Urinary bladder (tissue), 4 donors: ENCODE measurements around the gene ATXN1L. TPM values are rescaled to one million over a fixed set of nuclear protein-coding genes. Genes with fewer than 3 reads are reported as not detected.

Experiments
- DNase-seq: peaks from one replicate; pipeline ENCODE4 v3.0.0-alpha.2; 2015; ENCODE audit errors: extremely low spot score
- H3K27ac ChIP-seq: one replicate; pipeline ENCODE4 v1.5.1; 2013; ENCODE audit warnings: low read depth, mild to moderate bottlenecking, moderate library complexity
- H3K36me3 ChIP-seq: one replicate; pipeline ENCODE4 v1.6.1; 2013; ENCODE audit warnings: mild to moderate bottlenecking, moderate library complexity; ENCODE audit not compliant: insufficient read depth
- H3K4me1 ChIP-seq: one replicate; pipeline ENCODE4 v1.6.1; 2013; ENCODE audit warnings: mild to moderate bottlenecking, moderate library complexity; ENCODE audit not compliant: insufficient read depth
- H3K4me3 ChIP-seq: one replicate; pipeline ENCODE4 v1.5.1; 2013; ENCODE audit warnings: low read depth, low read length
- WGBS: extraction: QIAGEN DNeasy Blood & Tissue Kit; methylation state at CpG from one replicate; pipeline ENCODE4 v1.1.7; 2013; 5-methylcytosine and 5-hydroxymethylcytosine counted together
- polyA plus RNA-seq: library from polyadenylated mRNA; stranded (reverse); fragments of 200-250 nt; gene quantifications from one replicate; pipeline ENCODE4 v1.2.3, GENCODE V29; 2013
- total RNA-seq: library from RNA; depleted of rRNA; stranded (reverse); fragments of >200 nt; gene quantifications from one replicate; pipeline ENCODE4 v1.2.3, GENCODE V29; 2014
- donor health status: healthy with polysubstance abuse.
- donor health status: healthy.

Gene ATXN1L
- total and polyA plus RNA-seq, 2 donors: 17.9 to 18.0 TPM

- 78% methylated on average over 3 of the region's 3 CpGs for WGBS
- Histone ChIP-seq H3K36me3 (no peaks in the 10 kb centered on the region), H3K4me1 (no peaks in the 10 kb centered on the region)
Observed at GRCh38 chr16:71834291-71834690, 11.5 kb upstream of the ATXN1L start.

GRCh38 chr16:71837150-71837549 lies 8.6 kb upstream of the ATXN1L start:
- no peak overlapping the region for H3K4me3 ChIP-seq
- 78% methylated on average over 3 of the region's 3 CpGs for WGBS
- H3K4me1 ChIP-seq: no peaks in the 10 kb centered on the region
- H3K27ac ChIP-seq: no peak overlapping the region
- DNase-seq: no peak
- no peaks in the 10 kb centered on the region for H3K36me3 ChIP-seq

More at GRCh38 chr16:71834291-71834690, 11.5 kb upstream of the ATXN1L start:
- Histone ChIP-seq H3K27ac (no peak overlapping the region), H3K4me3 (no peak overlapping the region)
- no peak for DNase-seq

GRCh38 chr16:71840052-71840451 lies 5.7 kb upstream of the ATXN1L start:
- WGBS: 61% methylated on average over 7 of the region's 7 CpGs
- Histone ChIP-seq H3K4me1 (no peaks in the 10 kb centered on the region), H3K27ac (no peak overlapping the region), H3K4me3 (no peak overlapping the region), H3K36me3 (no peaks in the 10 kb centered on the region)
- no peak for DNase-seq

- Histone ChIP-seq H3K4me3 (no peak overlapping the region), H3K36me3 (no peaks in the 10 kb centered on the region), H3K4me1 (no peaks in the 10 kb centered on the region), H3K27ac (no peak overlapping the region)
- WGBS: 61% methylated on average over 2 of the region's 2 CpGs
- no peak for DNase-seq
Observed at GRCh38 chr16:71843572-71843971, 2.2 kb upstream of the ATXN1L start.

- no peak for DNase-seq
- H3K27ac ChIP-seq: no peak overlapping the region
- peaks cover 1% of the 10 kb centered on the region for H3K36me3 ChIP-seq
- WGBS: under 1% methylated on average over 20 of the region's 20 CpGs
- peak overlapping the region; percentile 97 for H3K4me3 ChIP-seq
- no peaks in the 10 kb centered on the region for H3K4me1 ChIP-seq
Observed at GRCh38 chr16:71846431-71846830, 655 bp downstream of the ATXN1L start.

- DNase-seq: no peak
- H3K27ac ChIP-seq: no peak overlapping the region
- H3K4me1 ChIP-seq: no peaks in the 10 kb centered on the region
- peak overlapping the region; percentile 97 for H3K4me3 ChIP-seq
- WGBS: 66% methylated on average over 3 of the region's 3 CpGs
- H3K36me3 ChIP-seq: peaks cover 2% of the 10 kb centered on the region
Observed at GRCh38 chr16:71847096-71847495, 1.3 kb downstream of the ATXN1L start.

- no peak for DNase-seq
- Histone ChIP-seq H3K4me1 (no peaks in the 10 kb centered on the region), H3K36me3 (peaks cover 2% of the 10 kb centered on the region), H3K4me3 (no peak overlapping the region), H3K27ac (no peak overlapping the region)
- 94% methylated on average over 6 of the region's 6 CpGs for WGBS
Observed at GRCh38 chr16:71848622-71849021, 2.8 kb downstream of the ATXN1L start.

- Histone ChIP-seq H3K4me1 (no peaks in the 10 kb centered on the region), H3K4me3 (no peak overlapping the region), H3K27ac (no peak overlapping the region), H3K36me3 (peaks cover 2% of the 10 kb centered on the region)
- 92% methylated on average over 8 of the region's 8 CpGs for WGBS
- no peak for DNase-seq
Observed at GRCh38 chr16:71851746-71852145, 6.0 kb downstream of the ATXN1L start.

- Histone ChIP-seq H3K4me3 (no peak overlapping the region), H3K27ac (no peak overlapping the region), H3K36me3 (peaks cover 2% of the 10 kb centered on the region), H3K4me1 (no peaks in the 10 kb centered on the region)
- DNase-seq: no peak
- WGBS: 82% methylated on average over 3 of the region's 3 CpGs
Observed at GRCh38 chr16:71852158-71852557, 6.4 kb downstream of the ATXN1L start.

GRCh38 chr16:71852561-71852960 lies 6.8 kb downstream of the ATXN1L start:
- H3K4me3 ChIP-seq: no peak overlapping the region
- peaks cover 2% of the 10 kb centered on the region for H3K36me3 ChIP-seq
- no peak overlapping the region for H3K27ac ChIP-seq
- 96% methylated on average over 4 of the region's 4 CpGs for WGBS
- no peak for DNase-seq
- H3K4me1 ChIP-seq: no peaks in the 10 kb centered on the region

GRCh38 chr16:71853413-71853812 lies 7.6 kb downstream of the ATXN1L start:
- peaks cover 2% of the 10 kb centered on the region for H3K36me3 ChIP-seq
- no peak for DNase-seq
- 90% methylated on average over 4 of the region's 4 CpGs for WGBS

GRCh38 chr16:71854369-71854948 lies 8.7 kb downstream of the ATXN1L start:
- no peak overlapping the region for H3K27ac ChIP-seq
- no peaks in the 10 kb centered on the region for H3K4me1 ChIP-seq
- DNase-seq: no peak
- H3K36me3 ChIP-seq: peaks cover 2% of the 10 kb centered on the region
- no peak overlapping the region for H3K4me3 ChIP-seq
- WGBS: 90% methylated on average over 4 of the region's 4 CpGs

More at GRCh38 chr16:71853413-71853812, 7.6 kb downstream of the ATXN1L start:
- Histone ChIP-seq H3K4me1 (no peaks in the 10 kb centered on the region), H3K4me3 (no peak overlapping the region), H3K27ac (no peak overlapping the region)

- H3K27ac ChIP-seq: no peak overlapping the region
- WGBS: 81% methylated on average over 5 of the region's 5 CpGs
- no peak overlapping the region for H3K4me3 ChIP-seq
- H3K36me3 ChIP-seq: peaks cover 5% of the 10 kb centered on the region
- no peak for DNase-seq
- H3K4me1 ChIP-seq: no peaks in the 10 kb centered on the region
Observed at GRCh38 chr16:71855937-71856662, 10.3 kb downstream of the ATXN1L start.

GRCh38 chr16:71859762-71860521 lies 14.2 kb downstream of the ATXN1L start:
- Histone ChIP-seq H3K36me3 (peaks cover 4% of the 10 kb centered on the region), H3K4me1 (no peaks in the 10 kb centered on the region), H3K4me3 (no peak overlapping the region), H3K27ac (no peak overlapping the region)
- WGBS: 95% methylated on average over 32 of the region's 32 CpGs
- DNase-seq: no peak
